Measurements from ENCODE around the gene NRXN3. TPM values are rescaled to one million over a fixed set of nuclear protein-coding genes. Genes with fewer than 3 reads are reported as not detected.

NRXN3 gene
- total RNA-seq, 4 donors from 2014 or later = 4.1 to 11.9 (median 5.8) TPM

- no peak overlapping the region for H3K27ac ChIP-seq
- no peaks in the 10 kb centered on the region for H3K27me3 ChIP-seq
- no peak for DNase-seq
- in situ Hi-C loops (cut with MboI; ENCODE audit: low pct_ligation_motif_present in 1 of 4, low pct_unique_long_range_greater_than_20kb in 1 of 4, low sequenced_read_pairs in 3 of 4) = no loop called here
- no peaks in the 10 kb centered on the region for H3K9me3 ChIP-seq
- no peak overlapping the region for H3K4me3 ChIP-seq
- no peaks in the 10 kb centered on the region for H3K36me3 ChIP-seq
- H3K4me1 ChIP-seq = no peaks in the 10 kb centered on the region
- intact Hi-C loops (cut with DNase I; ENCODE audit: low total_unique reads) = no loop called here
- WGBS, 2 donors (ENCODE audit: low coverage in 1 of 2) = 30 to 43% methylated on average over 3 to 6 of the region's 6 CpGs
- no peak for TF ChIP-seq CTCF (IDR thresholded peaks at IDR 0.05)
- TF ChIP-seq POLR2AphosphoS5 (IDR thresholded peaks at IDR 0.05) = no peak
- no peak for TF ChIP-seq POLR2A (IDR thresholded peaks at IDR 0.05)
Observed at GRCh38 chr14:79825046-79825521, 1654.9 kb downstream of the NRXN3 start.

- 80 to 83% methylated on average over 2 of the region's 2 CpGs for WGBS, 2 donors (ENCODE audit: low coverage in 1 of 2)
- in situ Hi-C loops (cut with MboI; ENCODE audit: low pct_ligation_motif_present in 1 of 4, low pct_unique_long_range_greater_than_20kb in 1 of 4, low sequenced_read_pairs in 3 of 4) = no loop called here
Observed at GRCh38 chr14:79826362-79826761, 1656.2 kb downstream of the NRXN3 start.

GRCh38 chr14:79829405-79830166 is 1659.4 kb downstream of the NRXN3 start:
- 78 to 92% methylated on average over 2 to 3 of the region's 3 CpGs for WGBS, 2 donors (ENCODE audit: low coverage in 1 of 2)
- in situ Hi-C loops (cut with MboI; ENCODE audit: low pct_ligation_motif_present in 1 of 4, low pct_unique_long_range_greater_than_20kb in 1 of 4, low sequenced_read_pairs in 3 of 4) = no loop called here

More at GRCh38 chr14:79826362-79826761, 1656.2 kb downstream of the NRXN3 start:
- H3K9me3 ChIP-seq = no peaks in the 10 kb centered on the region
- no peaks in the 10 kb centered on the region for H3K4me1 ChIP-seq
- no peaks in the 10 kb centered on the region for H3K27me3 ChIP-seq
- no peak overlapping the region for H3K4me3 ChIP-seq
- TF ChIP-seq POLR2AphosphoS5 (IDR thresholded peaks at IDR 0.05) (no peak), EP300 (IDR thresholded peaks at IDR 0.05; ENCODE audit: low read depth) (no peak), POLR2A (IDR thresholded peaks at IDR 0.05) (no peak), CTCF (IDR thresholded peaks at IDR 0.05) (no peak)
- H3K36me3 ChIP-seq = no peaks in the 10 kb centered on the region
- H3K27ac ChIP-seq = no peak overlapping the region
- DNase-seq = no peak
- intact Hi-C loops (cut with DNase I; ENCODE audit: low total_unique reads) = no loop called here

More at GRCh38 chr14:79829405-79830166, 1659.4 kb downstream of the NRXN3 start:
- no peak overlapping the region for H3K4me3 ChIP-seq
- H3K9me3 ChIP-seq = no peaks in the 10 kb centered on the region
- no peaks in the 10 kb centered on the region for H3K36me3 ChIP-seq
- TF ChIP-seq EP300 (IDR thresholded peaks at IDR 0.05; ENCODE audit: low read depth) = no peak
- TF ChIP-seq POLR2A (IDR thresholded peaks at IDR 0.05) = no peak
- TF ChIP-seq CTCF (IDR thresholded peaks at IDR 0.05) = no peak
- no peak for TF ChIP-seq POLR2AphosphoS5 (IDR thresholded peaks at IDR 0.05)
- DNase-seq = no peak
- intact Hi-C loops (cut with DNase I; ENCODE audit: low total_unique reads) = no loop called here
- H3K27me3 ChIP-seq = no peaks in the 10 kb centered on the region
- no peaks in the 10 kb centered on the region for H3K4me1 ChIP-seq
- no peak overlapping the region for H3K27ac ChIP-seq
